Subcutaneous adipose tissue (tissue), 4 donors: ENCODE measurements around the gene NTF3. TPM values are rescaled to one million over a fixed set of nuclear protein-coding genes. Genes with fewer than 3 reads are reported as not detected.

Experiments used
- CTCF ChIP-seq: fragments of 450-650 bp; IDR thresholded peaks from one replicate; pipeline ENCODE4 v1.5.1; 2016; ENCODE audit warnings: low read depth, mild to moderate bottlenecking, control low read depth, antibody characterized with exemption, moderate library complexity
- total RNA-seq, 4 donors: library from RNA; depleted of rRNA; stranded (reverse); fragments of >200 nt; gene quantifications; one replicate each; pipeline ENCODE4 v1.1.0, GENCODE V29; 2016

The NTF3 gene
- total RNA-seq, 4 donors from 2014 or later = not detected

DNA sequence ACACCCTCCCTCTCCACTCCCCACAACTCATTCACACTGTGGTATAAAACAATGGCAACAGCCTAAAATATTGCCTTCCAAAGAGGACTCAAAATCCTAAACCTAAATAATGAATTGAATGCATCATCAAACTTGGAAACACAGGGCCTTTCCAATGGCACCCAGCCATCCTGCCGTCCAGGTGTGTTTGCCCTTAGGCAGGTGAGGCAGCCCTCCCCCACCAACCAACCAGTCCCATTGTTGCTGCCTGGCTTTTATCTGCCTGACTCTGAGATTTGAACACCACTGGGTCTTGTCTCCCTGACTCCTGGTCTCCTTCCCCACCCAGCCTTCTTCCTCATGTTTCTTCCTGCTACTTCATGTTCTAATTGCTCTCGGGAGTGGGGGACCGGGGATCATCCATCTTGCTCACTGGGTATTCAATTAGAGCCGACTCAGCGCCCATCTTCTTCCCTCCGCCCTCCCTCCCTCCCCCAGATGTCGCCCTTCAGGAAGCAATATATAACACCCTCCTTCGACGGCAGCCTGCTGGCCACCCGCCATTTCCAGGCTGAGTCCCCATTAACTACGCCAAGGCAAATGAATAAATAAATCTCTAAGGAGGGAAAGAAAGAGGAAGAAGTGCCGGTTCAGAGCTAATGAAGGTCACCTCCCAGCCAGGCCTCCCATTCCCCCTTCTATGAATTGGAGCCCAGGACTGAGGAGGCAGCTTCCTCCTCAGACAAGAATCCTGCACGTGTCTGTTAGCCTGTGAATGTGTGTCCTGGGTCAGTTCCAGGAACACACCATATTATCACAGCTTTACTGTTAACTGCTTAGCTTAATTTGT, 36.3 kb upstream of the NTF3 start:
- TF ChIP-seq CTCF = no peak

DNA sequence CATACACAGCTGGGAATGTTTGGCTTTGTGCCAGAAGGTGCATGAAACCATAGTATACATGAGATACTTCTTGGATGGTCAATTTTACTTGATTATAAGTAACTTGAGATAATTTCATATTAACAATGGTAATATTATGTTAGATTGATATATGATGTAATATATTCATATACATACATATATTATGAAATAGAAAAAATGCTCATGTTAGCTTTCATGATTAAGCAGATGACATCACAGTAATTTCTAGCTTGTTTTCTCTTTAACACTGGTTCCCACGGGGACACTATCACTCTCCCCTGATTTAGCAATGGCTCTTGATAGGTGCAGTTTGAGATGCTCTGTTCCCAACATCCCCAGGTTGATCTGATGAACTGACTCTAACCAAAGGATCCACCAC, 35.4 kb upstream of the NTF3 start:
- TF ChIP-seq CTCF = no peak

DNA sequence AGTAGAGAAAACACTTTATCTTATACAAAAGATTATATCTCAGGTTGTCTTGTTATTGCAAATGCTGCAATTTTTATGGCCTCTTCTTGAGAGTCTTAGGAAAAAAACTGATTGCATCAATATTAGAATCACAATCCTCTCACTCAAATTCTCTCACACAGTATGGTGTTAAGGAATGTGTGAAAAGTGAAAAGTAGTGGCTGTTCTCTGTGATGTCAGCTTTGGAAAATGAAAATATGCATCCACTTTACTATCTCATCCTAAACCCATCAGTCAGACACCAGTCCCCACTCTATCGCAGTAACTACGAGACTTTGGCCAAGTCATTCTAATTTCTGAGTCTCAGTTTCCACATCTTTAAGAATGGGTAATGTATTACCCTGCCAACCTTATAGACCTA, 32.6 kb upstream of the NTF3 start:
- no peak for TF ChIP-seq CTCF

DNA sequence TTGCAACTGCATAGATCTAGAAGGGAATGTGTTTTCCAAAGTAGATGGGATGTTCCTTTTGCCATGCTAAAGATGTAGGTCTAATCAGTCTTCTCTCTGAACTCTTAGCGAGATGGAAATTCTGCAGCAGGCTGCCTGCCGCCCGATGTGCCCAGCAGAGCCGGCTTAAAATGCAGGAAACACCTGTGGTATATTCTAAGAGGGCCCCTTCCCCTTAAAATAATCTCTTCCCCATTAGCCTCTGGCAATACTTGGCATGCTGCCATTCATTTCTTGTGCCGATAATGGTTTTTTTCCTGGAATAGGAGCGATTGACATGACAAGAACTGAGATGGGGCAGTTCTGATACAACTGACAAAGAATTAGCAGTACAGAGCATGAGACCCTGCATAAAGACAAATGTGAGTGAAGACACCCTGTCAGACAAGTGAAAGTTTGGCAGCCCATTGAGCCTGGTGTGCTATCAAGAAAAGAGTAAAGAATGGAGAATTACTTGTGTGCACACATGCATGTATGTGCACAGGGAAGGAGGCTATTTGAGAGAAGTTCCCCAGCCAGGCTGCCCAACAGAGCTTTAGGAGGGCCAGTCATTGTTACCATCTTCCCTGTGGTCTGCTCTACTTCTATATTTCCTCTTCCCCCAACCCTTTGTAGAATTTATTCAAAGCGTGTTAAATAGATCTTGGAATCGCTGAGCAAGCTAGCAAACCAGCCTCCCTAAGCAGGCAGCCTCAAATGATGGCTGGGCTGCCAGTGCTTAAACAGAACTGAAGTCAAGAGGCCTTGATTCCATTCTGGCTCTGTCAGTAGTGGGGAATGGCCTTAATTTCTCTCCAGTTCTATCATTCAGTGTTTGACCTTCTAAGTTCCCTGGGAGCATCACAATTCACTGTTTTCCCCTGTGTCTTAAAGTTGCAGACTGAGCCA, 29.6 kb upstream of the NTF3 start:
- TF ChIP-seq CTCF = no peak

DNA sequence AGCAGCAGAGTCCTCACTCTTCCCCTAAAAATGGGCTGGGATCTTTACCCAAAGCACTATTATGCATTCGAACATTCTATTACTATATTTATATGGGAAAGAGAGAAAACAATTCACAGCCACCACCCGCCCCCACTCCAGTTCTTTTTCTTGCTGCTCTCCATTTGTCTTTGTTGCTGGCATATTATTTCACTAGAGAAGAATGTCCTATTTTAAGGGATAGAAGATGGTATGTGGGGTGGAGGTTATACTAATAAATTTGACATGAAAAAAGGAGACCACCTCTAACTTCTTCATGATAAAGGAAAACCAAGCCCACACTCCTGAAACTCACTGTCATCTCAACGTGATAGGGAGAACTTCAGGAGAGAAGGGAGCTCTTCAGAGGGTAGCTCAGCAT, 28.5 kb upstream of the NTF3 start:
- no peak for TF ChIP-seq CTCF

DNA sequence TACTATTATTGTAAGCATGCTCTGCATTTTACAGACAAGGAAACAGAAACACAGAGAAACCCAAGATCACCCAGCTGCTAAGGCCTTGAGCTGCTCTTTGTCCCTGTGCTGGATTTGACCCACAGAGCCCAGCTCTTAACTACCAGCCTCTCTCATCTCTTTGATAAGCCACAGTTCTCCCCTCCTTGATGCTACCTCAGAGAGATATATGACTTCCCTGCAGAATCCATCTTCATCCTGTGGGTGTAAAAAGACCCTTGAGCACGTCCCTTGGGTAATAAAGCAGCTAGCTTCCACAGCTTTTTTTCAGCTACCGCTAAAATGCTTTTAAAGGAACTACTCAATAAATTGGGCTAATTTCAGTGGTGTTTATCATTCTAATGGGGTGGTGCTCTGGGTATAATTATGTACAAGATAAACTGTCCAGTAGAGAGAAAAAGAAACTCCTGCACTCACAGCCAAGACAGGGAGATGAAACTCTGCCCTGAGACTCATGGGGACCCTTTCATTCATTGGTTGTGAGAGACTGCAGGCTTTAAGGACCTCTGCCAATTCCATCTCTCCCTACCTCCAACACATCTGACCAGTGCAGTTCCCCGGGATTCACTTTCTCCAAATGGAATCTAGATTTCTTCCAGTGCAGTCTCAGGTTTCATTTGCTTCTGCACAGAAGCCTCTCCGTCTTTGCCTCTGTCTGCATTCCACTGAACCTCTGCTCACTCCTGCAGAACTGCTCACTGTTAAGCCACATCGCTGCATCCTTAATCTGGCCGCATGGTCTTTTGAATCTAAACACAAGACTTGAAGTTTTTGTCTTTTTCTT, 24.7 kb upstream of the NTF3 start:
- no peak for TF ChIP-seq CTCF
